DND-41 (cell line): ENCODE results near the gene EMC10.

Experiments used
- EZH2 ChIP-seq: IDR thresholded peaks from 3 replicates; pipeline ENCODE4 v1.6.1; 2012; ENCODE audit warnings: borderline replicate concordance, low read depth, mild to moderate bottlenecking, moderate library complexity, low read length, inconsistent platforms; ENCODE audit not compliant: severe bottlenecking
- TF ChIP-seq, protein P1 (sequence below): IDR thresholded peaks from 2 replicates; pipeline ENCODE4 v1.5.1; 2012; ENCODE audit warnings: borderline replicate concordance, low read length, moderate library complexity, mild to moderate bottlenecking; ENCODE audit not compliant: poor library complexity, severe bottlenecking; ENCODE audit errors: extremely low read depth

DNA sequence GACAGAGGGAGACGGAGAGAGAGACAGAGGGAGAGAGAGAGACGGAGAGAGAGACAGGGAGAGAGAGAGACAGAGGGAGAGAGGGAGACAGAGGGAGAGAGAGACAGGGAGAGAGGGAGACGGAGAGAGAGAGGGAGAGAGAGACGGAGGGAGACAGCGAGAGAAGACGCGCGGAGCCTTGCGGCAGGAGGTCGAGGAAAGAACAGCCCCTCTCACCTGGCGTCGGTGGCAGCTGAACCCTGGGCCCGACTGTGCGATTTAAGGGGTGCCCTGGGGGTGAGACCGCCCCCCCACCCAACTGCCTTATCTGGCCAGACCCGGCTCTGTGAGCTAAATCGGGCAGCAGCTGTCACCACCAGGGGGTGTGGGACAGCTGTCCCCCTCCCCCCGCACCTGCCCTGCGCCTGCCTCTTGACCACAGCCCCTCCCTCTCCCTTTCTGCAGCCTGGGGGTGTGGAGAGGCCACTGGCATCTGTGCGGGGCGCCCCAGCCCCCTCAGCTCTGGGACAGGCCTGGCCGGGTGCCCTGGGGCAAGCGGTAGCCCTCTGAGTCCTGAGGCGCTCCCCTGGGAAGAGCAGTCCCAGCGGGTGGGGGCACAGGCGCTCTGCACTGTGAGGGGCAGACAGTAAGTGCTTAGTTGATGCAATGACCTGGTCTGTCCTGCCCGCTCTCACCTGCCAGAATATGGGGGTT lies 23.9 kb downstream of the EMC10 start:
- TF ChIP-seq, protein P1, sequence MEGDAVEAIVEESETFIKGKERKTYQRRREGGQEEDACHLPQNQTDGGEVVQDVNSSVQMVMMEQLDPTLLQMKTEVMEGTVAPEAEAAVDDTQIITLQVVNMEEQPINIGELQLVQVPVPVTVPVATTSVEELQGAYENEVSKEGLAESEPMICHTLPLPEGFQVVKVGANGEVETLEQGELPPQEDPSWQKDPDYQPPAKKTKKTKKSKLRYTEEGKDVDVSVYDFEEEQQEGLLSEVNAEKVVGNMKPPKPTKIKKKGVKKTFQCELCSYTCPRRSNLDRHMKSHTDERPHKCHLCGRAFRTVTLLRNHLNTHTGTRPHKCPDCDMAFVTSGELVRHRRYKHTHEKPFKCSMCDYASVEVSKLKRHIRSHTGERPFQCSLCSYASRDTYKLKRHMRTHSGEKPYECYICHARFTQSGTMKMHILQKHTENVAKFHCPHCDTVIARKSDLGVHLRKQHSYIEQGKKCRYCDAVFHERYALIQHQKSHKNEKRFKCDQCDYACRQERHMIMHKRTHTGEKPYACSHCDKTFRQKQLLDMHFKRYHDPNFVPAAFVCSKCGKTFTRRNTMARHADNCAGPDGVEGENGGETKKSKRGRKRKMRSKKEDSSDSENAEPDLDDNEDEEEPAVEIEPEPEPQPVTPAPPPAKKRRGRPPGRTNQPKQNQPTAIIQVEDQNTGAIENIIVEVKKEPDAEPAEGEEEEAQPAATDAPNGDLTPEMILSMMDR = no peak
- TF ChIP-seq EZH2 = no peak
